Measurements from ENCODE around the gene USP2.
"Not testable (repeated sequence)": the region's sequence is repeated elsewhere in the genome, so short reads cannot be mapped to it uniquely, and the experiment has no call there.

Gene USP2

GRCh38 chr11:119410501-119410900 lies 29.0 kb upstream of the USP2 start:
- FAIRE-seq: no peak

GRCh38 chr11:119409731-119410130 lies 28.2 kb upstream of the USP2 start:
- FAIRE-seq: no peak

- FAIRE-seq: no peak
Measured at GRCh38 chr11:119406005-119406404, 24.5 kb upstream of the USP2 start.

GRCh38 chr11:119405448-119405847 lies 24.0 kb upstream of the USP2 start:
- FAIRE-seq: not testable (repeated sequence)

GRCh38 chr11:119404872-119405271 lies 23.4 kb upstream of the USP2 start:
- no peak for FAIRE-seq

- no peak for FAIRE-seq
Measured at GRCh38 chr11:119403021-119403420, 21.5 kb upstream of the USP2 start.

- FAIRE-seq: no peak
Measured at GRCh38 chr11:119402470-119402869, 21.0 kb upstream of the USP2 start.

GRCh38 chr11:119400860-119401259 lies 19.4 kb upstream of the USP2 start:
- FAIRE-seq: no peak

- FAIRE-seq: no peak
Measured at GRCh38 chr11:119397740-119398139, 16.2 kb upstream of the USP2 start.

- no peak for FAIRE-seq
Measured at GRCh38 chr11:119396835-119397234, 15.3 kb upstream of the USP2 start.

- no peak for FAIRE-seq
Measured at GRCh38 chr11:119391275-119391674, 9.8 kb upstream of the USP2 start.

GRCh38 chr11:119389611-119390254 lies 8.2 kb upstream of the USP2 start:
- no peak for FAIRE-seq

GRCh38 chr11:119388103-119388502 lies 6.6 kb upstream of the USP2 start:
- no peak for FAIRE-seq

GRCh38 chr11:119384332-119384731 lies 2.8 kb upstream of the USP2 start:
- FAIRE-seq: no peak

GRCh38 chr11:119382513-119382912 lies 1.0 kb upstream of the USP2 start:
- not testable (repeated sequence) for FAIRE-seq

- no peak for FAIRE-seq
Measured at GRCh38 chr11:119382101-119382500, 611 bp upstream of the USP2 start.

GRCh38 chr11:119380827-119381180 lies 686 bp downstream of the USP2 start:
- no peak for FAIRE-seq

GRCh38 chr11:119380160-119380826 lies 1.2 kb downstream of the USP2 start:
- FAIRE-seq: no peak

- no peak for FAIRE-seq
Measured at GRCh38 chr11:119378851-119379465, 2.5 kb downstream of the USP2 start.

- FAIRE-seq: no peak
Measured at GRCh38 chr11:119377961-119378667, 3.4 kb downstream of the USP2 start.

GRCh38 chr11:119377112-119377901 lies 4.2 kb downstream of the USP2 start:
- no peak for FAIRE-seq

- FAIRE-seq: no peak
Measured at GRCh38 chr11:119376197-119376847, 5.2 kb downstream of the USP2 start.
